HG02870 (cell line): ENCODE results near the gene MYO18A.

Experiments used
- ATAC-seq: cut with Tn5 transposase; IDR thresholded peaks from one replicate; pipeline ENCODE4 v1.9.1; 2021; ENCODE audit warnings: mild to moderate bottlenecking, moderate library complexity; ENCODE audit not compliant: unreplicated experiment

The MYO18A gene

DNA sequence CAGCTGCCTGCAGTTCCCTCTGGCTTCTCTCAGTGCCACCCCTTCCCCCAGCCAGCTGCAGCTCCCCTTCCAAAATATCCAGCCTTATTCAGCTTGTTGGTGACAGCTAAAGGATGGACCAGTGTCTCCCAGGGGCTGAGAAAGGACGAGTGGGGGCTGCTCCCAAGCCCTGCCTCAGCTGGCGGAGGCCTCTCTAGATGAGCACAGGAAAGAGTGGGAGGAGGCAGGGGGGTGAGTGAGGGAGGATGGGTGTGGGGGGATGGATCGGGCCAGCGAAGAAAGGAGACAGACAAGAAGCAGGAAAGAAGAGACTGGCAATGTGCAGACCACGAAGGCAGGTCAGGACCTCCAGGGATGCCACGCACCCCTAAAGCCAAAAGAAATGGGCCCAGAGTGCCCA lies 119.7 kb downstream of the MYO18A start:
- ATAC-seq: no peak

DNA sequence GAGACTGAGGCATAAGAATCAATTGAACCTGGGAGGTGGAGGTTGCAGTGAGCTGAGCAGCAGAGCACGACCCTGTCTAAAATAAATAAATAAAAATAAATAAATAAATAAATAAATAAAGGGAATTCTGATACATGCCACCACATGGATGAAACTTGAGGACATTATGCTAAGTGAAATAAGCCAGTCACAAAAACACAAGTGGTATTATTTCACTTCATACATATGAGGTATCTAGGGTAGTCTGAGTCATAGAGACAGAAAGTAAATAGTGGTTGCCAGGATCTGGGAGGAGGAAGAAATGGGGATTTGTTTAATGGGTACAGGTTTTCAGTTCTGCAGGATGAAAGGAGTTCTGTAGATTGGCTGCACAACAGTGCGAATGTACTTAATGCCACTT lies 120.9 kb downstream of the MYO18A start:
- no peak for ATAC-seq

GRCh38 chr17:29058391-29058790 lies 121.8 kb downstream of the MYO18A start:
- no peak for ATAC-seq

DNA sequence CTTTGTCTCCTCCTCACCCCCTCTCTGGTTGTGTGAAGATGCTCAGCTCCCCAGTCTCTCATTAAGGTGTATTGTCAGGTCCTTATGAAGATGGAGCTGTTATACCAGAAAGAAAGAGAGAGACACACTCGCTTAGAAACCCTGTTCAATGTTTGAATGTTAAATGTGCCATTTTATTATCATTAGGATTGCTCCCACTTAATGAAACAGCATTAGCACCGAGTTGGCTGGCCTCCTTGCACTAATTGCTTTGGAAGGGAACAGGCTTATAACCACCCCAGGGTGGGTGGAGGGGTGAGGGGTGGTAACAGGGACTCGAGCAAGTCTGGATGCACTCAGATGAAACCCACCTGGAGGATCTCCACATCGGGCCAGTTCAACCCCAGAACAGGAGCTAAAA lies 122.8 kb downstream of the MYO18A start:
- no peak for ATAC-seq

- no peak for ATAC-seq
Measured at GRCh38 chr17:29054835-29055234, 125.4 kb downstream of the MYO18A start.

DNA sequence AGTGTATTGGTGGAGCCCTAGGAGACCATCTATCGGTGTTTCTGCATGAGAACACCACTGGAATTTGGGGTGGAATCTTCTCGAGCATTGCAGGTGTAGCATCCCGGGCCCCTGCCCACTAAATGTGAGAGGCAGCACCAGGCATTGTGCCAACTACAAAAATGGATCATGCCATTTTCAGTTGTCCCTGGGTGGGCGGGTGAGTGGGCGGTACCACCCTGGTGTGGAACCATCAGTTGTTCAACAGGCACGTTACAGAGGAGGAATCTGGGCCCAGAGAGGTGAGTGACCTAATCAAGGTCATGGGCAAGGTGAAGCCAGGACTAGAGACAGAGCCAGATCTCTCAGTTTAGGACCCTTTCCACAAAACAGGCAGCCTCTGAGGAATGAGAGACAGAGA lies 128.5 kb downstream of the MYO18A start:
- ATAC-seq: no peak

DNA sequence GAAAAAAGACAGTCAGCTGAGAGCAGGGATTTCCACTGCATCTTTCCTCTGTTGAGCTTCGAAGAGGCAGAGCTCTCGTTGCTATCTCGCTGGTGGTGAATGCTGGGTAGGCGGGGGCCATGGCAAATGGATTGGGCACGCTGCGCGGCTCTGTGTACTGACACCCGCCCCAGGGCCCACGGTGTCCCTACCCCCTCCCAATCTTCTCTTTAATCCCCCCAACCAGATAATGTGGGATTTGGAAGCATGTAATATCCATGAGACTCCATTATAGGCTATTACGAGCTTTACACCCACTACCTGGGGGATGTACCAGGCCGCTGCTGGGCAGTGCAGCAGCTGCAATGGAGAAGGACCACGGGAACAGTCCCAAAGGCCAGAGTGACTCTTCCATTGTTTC lies 129.0 kb downstream of the MYO18A start:
- ATAC-seq: no peak

GRCh38 chr17:29050176-29050575 lies 130.0 kb downstream of the MYO18A start:
- ATAC-seq: no peak

DNA sequence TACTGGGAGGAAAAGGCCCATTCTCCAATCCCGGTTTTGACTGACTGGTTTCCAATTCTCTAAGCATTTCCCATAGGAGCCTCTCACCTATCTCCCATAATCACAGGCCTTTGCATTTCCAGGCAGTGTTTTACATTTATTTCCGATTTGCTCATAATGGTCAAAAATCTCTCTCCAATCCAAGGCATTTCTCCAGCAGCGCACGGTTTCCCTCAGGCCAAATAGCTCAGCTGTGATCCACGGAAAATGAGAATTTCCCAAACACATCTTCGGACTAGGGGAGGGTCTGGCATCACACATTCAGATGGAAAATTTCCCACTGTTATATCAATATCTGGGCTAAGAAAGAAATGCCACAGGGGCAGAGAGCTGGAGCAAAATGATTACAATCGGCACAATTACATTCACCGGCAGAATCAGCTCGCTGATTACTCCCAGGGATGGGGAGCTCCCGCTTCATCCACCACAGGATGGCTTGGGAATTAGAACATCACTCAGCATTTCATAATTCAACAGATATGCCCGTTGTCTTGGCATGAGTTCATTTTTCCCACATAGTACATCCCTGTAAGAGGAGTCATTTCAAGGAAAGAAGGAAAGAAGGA lies 130.6 kb downstream of the MYO18A start:
- no peak for ATAC-seq

- no peak for ATAC-seq
Measured at GRCh38 chr17:29048440-29049368, 131.5 kb downstream of the MYO18A start.

- ATAC-seq: no peak
Measured at GRCh38 chr17:29046473-29046839, 133.7 kb downstream of the MYO18A start.

DNA sequence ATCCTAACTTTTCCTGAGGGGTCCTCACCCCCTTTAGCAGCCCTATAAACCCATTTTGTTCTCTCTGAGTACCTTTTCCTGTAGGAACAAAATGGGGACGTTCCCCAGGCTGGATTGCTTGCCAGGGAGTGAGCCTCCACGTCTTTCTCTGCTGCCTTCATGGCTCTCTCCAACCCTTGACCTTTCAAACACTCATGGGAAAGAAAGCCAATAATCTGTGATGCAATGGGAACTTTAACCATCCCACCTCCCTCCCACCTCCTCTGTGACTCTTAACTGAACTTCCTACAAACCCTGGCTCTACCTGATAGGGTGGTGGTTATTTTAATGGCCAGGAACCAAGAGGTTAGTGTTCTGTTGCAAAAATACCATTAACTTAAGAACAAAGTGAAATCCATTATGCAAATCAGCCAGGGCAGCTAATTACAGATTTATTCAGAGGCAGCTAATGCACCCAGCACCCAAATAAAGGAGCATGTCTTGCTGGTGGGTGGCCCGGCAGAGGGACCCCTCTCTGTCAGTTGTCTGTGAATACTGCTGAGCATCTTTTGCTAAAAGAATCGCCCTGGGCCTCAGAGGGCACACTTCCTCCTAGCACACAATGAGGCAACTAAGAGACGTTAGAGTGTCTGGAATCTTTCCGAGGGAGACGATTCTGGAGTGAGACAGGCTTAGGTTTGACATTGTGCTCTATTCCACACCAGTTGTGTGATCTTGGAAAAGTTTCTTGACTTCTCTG lies 134.3 kb downstream of the MYO18A start:
- ATAC-seq: no peak

- no peak for ATAC-seq
Measured at GRCh38 chr17:29045026-29045425, 135.2 kb downstream of the MYO18A start.

DNA sequence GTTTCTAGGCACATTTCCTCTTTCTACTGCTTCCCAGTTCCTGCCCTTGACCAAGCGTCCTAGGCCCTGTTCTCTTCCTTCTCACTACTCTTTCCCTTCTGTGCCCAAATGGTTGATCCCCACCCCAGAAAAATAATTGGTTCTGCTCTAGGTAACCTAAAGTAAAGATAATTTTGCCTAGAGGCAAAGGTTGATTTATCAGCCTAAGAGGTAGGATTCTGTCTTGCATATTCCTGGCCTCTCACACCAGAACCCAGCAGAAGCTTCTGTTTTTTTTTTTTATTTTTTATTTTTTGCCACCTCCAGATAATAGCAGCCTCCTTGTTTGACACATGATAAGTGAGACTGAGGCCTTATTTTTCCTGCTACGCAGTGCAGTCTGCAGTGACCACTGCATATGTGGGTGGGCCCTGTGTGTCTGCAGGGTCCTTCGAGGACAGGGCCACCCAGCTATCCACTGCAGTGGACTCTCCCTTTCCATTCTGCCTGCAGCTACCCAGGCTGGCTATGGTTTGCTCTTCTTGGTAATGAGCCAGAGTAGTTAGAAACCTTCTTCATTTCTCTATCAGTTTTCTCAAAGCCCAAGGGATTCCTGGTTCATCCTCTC lies 136.6 kb downstream of the MYO18A start:
- no peak for ATAC-seq

GRCh38 chr17:29042679-29043538 lies 137.3 kb downstream of the MYO18A start, which contains the start of gene PIPOX:
Gene PIPOX, plus strand, starts transcription at chr17:29043141. Its CDS starts 85 bp downstream, at chr17:29043226.
- no peak for ATAC-seq

GRCh38 chr17:29042026-29042678 lies 138.0 kb downstream of the MYO18A start:
- no peak for ATAC-seq

- no peak for ATAC-seq
Measured at GRCh38 chr17:29041571-29041970, 138.6 kb downstream of the MYO18A start.

- no peak for ATAC-seq
Measured at GRCh38 chr17:29041091-29041490, 139.1 kb downstream of the MYO18A start.

- ATAC-seq: no peak
Measured at GRCh38 chr17:29039764-29040598, 140.2 kb downstream of the MYO18A start.
